DMS114 treated with DMSO at 0.1 percent for 48 hours (cell line): ENCODE results near the gene MAGEF1.

Experiments
- DNase-seq: peaks from one replicate; lab custom pipeline; 2025; ENCODE audit not compliant: unreplicated experiment; lab: John Stamatoyannopoulos, UW

The MAGEF1 gene

GRCh38 chr3:184711493-184712247, at the start of gene MAGEF1:
Gene MAGEF1, minus strand, starts transcription at chr3:184712064. Its CDS starts 243 bp downstream, at chr3:184711821.
- peak; percentile 86 for DNase-seq

GRCh38 chr3:184761075-184761841, 49.4 kb upstream of the MAGEF1 start:
- DNase-seq = no peak

- DNase-seq = no peak
Measured at GRCh38 chr3:184760337-184761074, 48.6 kb upstream of the MAGEF1 start.

- DNase-seq = no peak
Measured at GRCh38 chr3:184759666-184760200, 47.9 kb upstream of the MAGEF1 start.

- no peak for DNase-seq
Measured at GRCh38 chr3:184758056-184758455, 46.2 kb upstream of the MAGEF1 start.

- no peak for DNase-seq
Measured at GRCh38 chr3:184757022-184757651, 45.3 kb upstream of the MAGEF1 start.

- DNase-seq = no peak
Measured at GRCh38 chr3:184756151-184757021, 44.5 kb upstream of the MAGEF1 start.

GRCh38 chr3:184755315-184755731, 43.5 kb upstream of the MAGEF1 start:
- DNase-seq = no peak

GRCh38 chr3:184752361-184752760, 40.5 kb upstream of the MAGEF1 start:
- DNase-seq = no peak

- DNase-seq = no peak
Measured at GRCh38 chr3:184751204-184752040, 39.6 kb upstream of the MAGEF1 start.

GRCh38 chr3:184750349-184751083, 38.7 kb upstream of the MAGEF1 start:
- DNase-seq = no peak

- DNase-seq = no peak
Measured at GRCh38 chr3:184749168-184749744, 37.4 kb upstream of the MAGEF1 start.

GRCh38 chr3:184748219-184749135, 36.6 kb upstream of the MAGEF1 start:
- DNase-seq = no peak

GRCh38 chr3:184746131-184747120, 34.6 kb upstream of the MAGEF1 start:
- DNase-seq = no peak

- no peak for DNase-seq
Measured at GRCh38 chr3:184745526-184745925, 33.7 kb upstream of the MAGEF1 start.

- no peak for DNase-seq
Measured at GRCh38 chr3:184743248-184743647, 31.4 kb upstream of the MAGEF1 start.
